Measurements from ENCODE around the gene KHDC1L. TPM values are rescaled to one million over a fixed set of nuclear protein-coding genes. Genes with fewer than 3 reads are reported as not detected.

KHDC1L gene
- total RNA-seq, result not detected in 2 replicates

GRCh38 chr6:73225396-73225795, at the start of gene KHDC1L:
TSS of gene KHDC1L (minus strand) at chr6:73225496. CDS start at chr6:73225408, 88 bp downstream.

GRCh38 chr6:73262671-73263569, 37.6 kb upstream of the KHDC1L start, which contains the start of gene KHDC1:
TSS of gene KHDC1 (minus strand) at chr6:73263196. CDS start at chr6:73242517, 20,679 bp downstream.

Other genes starting within 250 kb of the KHDC1L start
- gene KHDC1, start 37.7 kb upstream of the KHDC1L start, total RNA-seq, result 1.4 and 1.7 TPM in 2 replicates
- not detected in 2 replicates for gene DPPA5, start 128.8 kb upstream of the KHDC1L start, total RNA-seq
- gene KHDC3L, start 137.2 kb upstream of the KHDC1L start, total RNA-seq, result not detected in 2 replicates
- not detected in 2 replicates for gene OOEP, start 144.4 kb upstream of the KHDC1L start, total RNA-seq
- gene DDX43, start 169.3 kb upstream of the KHDC1L start, total RNA-seq, result 0.07 TPM in 1 of 2 replicates, not detected in the other
- 1.8 and 3.2 TPM in 2 replicates for gene CGAS, start 226.8 kb upstream of the KHDC1L start, total RNA-seq
- 21.7 and 38.2 TPM in 2 replicates for gene MTO1, start 236.2 kb upstream of the KHDC1L start, total RNA-seq

Measured in airway epithelial cell (primary cell).